Neuronal stem cell (in vitro differentiated cells): ENCODE results near the gene ATP8B1.
A peak's percentile ranks its signal among the peaks of the same experiment; 100 is the strongest.

ENCODE experiments used
- DNase-seq: peaks from one replicate; pipeline ENCODE4 v3.0.0-alpha.2; 2013; ENCODE audit warnings: low spot score
- H2AFZ ChIP-seq: one replicate; pipeline ENCODE4 v1.6.1; 2013; ENCODE audit warnings: mild to moderate bottlenecking, low read length, inconsistent platforms
- H2AK5ac ChIP-seq: 2 replicates; pipeline ENCODE4 v1.6.1; 2013; ENCODE audit warnings: low read depth, mild to moderate bottlenecking, inconsistent platforms, low read length, moderate library complexity, mixed read lengths
- H2BK120ac ChIP-seq: 2 replicates; pipeline ENCODE4 v1.6.1; 2013; ENCODE audit warnings: low read depth, mild to moderate bottlenecking, inconsistent platforms, low read length, moderate library complexity, mixed read lengths
- H2BK12ac ChIP-seq: one replicate; pipeline ENCODE4 v1.6.1; 2013; ENCODE audit warnings: low read length, inconsistent platforms
- H2BK15ac ChIP-seq: 2 replicates; pipeline ENCODE4 v1.6.1; 2013; ENCODE audit warnings: mild to moderate bottlenecking, low read length, inconsistent platforms, mixed read lengths
- H2BK5ac ChIP-seq: one replicate; pipeline ENCODE4 v1.6.1; 2013; ENCODE audit warnings: inconsistent platforms, mild to moderate bottlenecking, low read length, moderate library complexity
- H3K14ac ChIP-seq: one replicate; pipeline ENCODE4 v1.6.1; 2013; ENCODE audit warnings: low read length, inconsistent platforms
- H3K18ac ChIP-seq: 2 replicates; pipeline ENCODE4 v1.6.1; 2013; ENCODE audit warnings: low read length, inconsistent platforms
- H3K23ac ChIP-seq: 2 replicates; pipeline ENCODE4 v1.6.1; 2013; ENCODE audit warnings: low read depth, mild to moderate bottlenecking, mixed read lengths, low read length, inconsistent platforms; ENCODE audit not compliant: poor library complexity
- H3K27ac ChIP-seq: replicated peaks from 3 replicates; pipeline ENCODE4 v1.5.1; 2013; ENCODE audit warnings: low read length, inconsistent platforms
- H3K27me3 ChIP-seq, 3 experiments: 2 replicates each; pipeline ENCODE4 v1.6.1; 2013; ENCODE audit warnings: low read length in 3 of 3, mild to moderate bottlenecking in 2 of 3, inconsistent platforms in 1 of 3, low read depth in 1 of 3, mixed read lengths in 1 of 3, moderate library complexity in 1 of 3; ENCODE audit not compliant: control insufficient read depth in 3 of 3, insufficient read depth in 3 of 3
- H3K36me3 ChIP-seq, 2 donors: replicated peaks in 1 of 2; 2 replicates each; pipeline ENCODE4 v1.6.1; 2013; ENCODE audit warnings: low read length in 2 of 2; ENCODE audit not compliant: control insufficient read depth in 2 of 2, insufficient read depth in 2 of 2
- H3K4ac ChIP-seq: 2 replicates; pipeline ENCODE4 v1.6.1; 2013; ENCODE audit warnings: inconsistent platforms, mild to moderate bottlenecking, low read length, moderate library complexity
- H3K4me1 ChIP-seq, 2 donors: 1 replicate in 1 of 2; 2 replicates in 1 of 2; pipeline ENCODE4 v1.6.1; 2013; ENCODE audit warnings: low read length in 2 of 2, low read depth in 1 of 2; ENCODE audit not compliant: control insufficient read depth in 2 of 2, insufficient read depth in 1 of 2
- H3K4me2 ChIP-seq: one replicate; pipeline ENCODE4 v1.6.1; 2013; ENCODE audit warnings: mild to moderate bottlenecking, low read length, inconsistent platforms; ENCODE audit not compliant: insufficient read depth, poor library complexity, severe bottlenecking
- H3K4me3 ChIP-seq, 2 donors: 2 replicates each; pipeline ENCODE4 v1.5.1; 2013; ENCODE audit warnings: low read length in 2 of 2, mild to moderate bottlenecking in 2 of 2, inconsistent platforms in 1 of 2, moderate library complexity in 1 of 2
- H3K79me1 ChIP-seq: one replicate; pipeline ENCODE4 v1.6.1; 2013; ENCODE audit warnings: low read depth, mild to moderate bottlenecking, inconsistent platforms, low read length, moderate library complexity
- H3K9ac ChIP-seq: one replicate; pipeline ENCODE4 v1.6.1; 2013; ENCODE audit warnings: mild to moderate bottlenecking, low read depth, low read length, inconsistent platforms; ENCODE audit not compliant: poor library complexity
- H3K9me3 ChIP-seq, 2 donors: replicated peaks in 1 of 2; 2 replicates each; pipeline versions ENCODE3 to v1.6.1; 2013; ENCODE audit warnings: low read length in 2 of 2, mild to moderate bottlenecking in 2 of 2, inconsistent platforms in 1 of 2, low read depth in 1 of 2, mixed read lengths in 1 of 2, moderate library complexity in 1 of 2; ENCODE audit not compliant: control insufficient read depth in 2 of 2, insufficient read depth in 1 of 2
- H4K8ac ChIP-seq: one replicate; pipeline ENCODE4 v1.6.1; 2013; ENCODE audit warnings: low read depth, mild to moderate bottlenecking, inconsistent platforms, low read length, moderate library complexity
- H4K91ac ChIP-seq: one replicate; pipeline ENCODE4 v1.6.1; 2013; ENCODE audit warnings: low read length, low read depth, mild to moderate bottlenecking, inconsistent platforms; ENCODE audit not compliant: poor library complexity
- WGBS, 2 donors: extraction: QIAGEN DNeasy Blood & Tissue Kit; methylation state at CpG; one replicate each; pipeline ENCODE4 v1.1.7; 2013; ENCODE audit warnings: missing lambda C conversion rate in 2 of 2, mixed read lengths in 1 of 2; ENCODE audit not compliant: insufficient read length in 2 of 2, insufficient replicate concordance in 1 of 2; ENCODE audit errors: extremely low coverage in 2 of 2; 5-methylcytosine and 5-hydroxymethylcytosine counted together

ATP8B1 gene

DNA sequence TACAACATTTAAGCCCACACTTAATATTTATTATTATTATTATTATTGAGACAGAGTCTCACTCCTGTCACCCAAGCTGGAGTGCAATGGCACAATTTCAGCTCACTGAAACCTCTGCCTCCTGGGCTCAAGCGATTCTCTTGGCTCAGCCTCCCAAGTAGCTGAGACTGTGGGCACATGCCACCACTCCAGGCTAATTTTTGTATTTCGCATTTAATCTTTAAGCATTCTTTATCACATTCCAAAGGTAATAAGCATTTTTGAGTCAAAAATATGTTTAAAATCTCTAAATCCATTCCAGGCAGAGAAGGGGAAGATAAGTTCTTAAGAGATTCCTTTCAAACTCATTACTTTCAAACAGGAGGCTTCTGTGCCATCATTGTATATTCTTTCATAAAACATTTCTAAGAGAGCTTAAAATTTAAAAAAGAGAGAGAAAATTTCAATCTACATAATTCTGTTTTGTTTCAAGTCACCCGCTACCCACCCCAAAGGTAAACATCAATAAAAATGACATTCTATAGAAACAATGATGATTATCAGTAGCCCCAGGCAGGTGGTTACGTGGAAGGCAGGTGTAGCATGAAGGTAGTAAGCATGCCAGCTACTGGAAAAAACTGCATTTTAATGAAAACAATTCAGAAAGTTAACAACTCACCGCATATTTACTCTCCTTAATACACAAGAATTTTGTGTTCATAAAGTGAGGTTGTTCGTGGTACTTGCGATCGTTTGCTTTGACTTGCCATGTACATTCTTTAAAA is 97.1 kb downstream of the ATP8B1 start:
- WGBS, 2 donors: no CpG with 5 or more reads among the region's 8 CpGs
- no peak overlapping the region for H3K14ac ChIP-seq
- no peak overlapping the region for H2BK15ac ChIP-seq

GRCh38 chr18:57705011-57705410 is 98.1 kb downstream of the ATP8B1 start:
- H3K9me3 ChIP-seq: no peaks in the 10 kb centered on the region
- no peak overlapping the region for H3K18ac ChIP-seq
- H3K4me2 ChIP-seq: no peak overlapping the region
- no peak overlapping the region for H3K4ac ChIP-seq
- H2AK5ac ChIP-seq: no peak overlapping the region
- no peak overlapping the region for H3K27ac ChIP-seq
- H2AFZ ChIP-seq: no peak overlapping the region
- no peak overlapping the region for H3K4me3 ChIP-seq
- H3K14ac ChIP-seq: no peak overlapping the region
- no peaks in the 10 kb centered on the region for H3K79me1 ChIP-seq
- no peak for DNase-seq
- H4K91ac ChIP-seq: no peak overlapping the region
- no peak overlapping the region for H3K23ac ChIP-seq
- H3K9ac ChIP-seq: no peak overlapping the region
- no peak overlapping the region for H2BK5ac ChIP-seq
- no peaks in the 10 kb centered on the region for H3K27me3 ChIP-seq
- no peaks in the 10 kb centered on the region for H3K4me1 ChIP-seq
- no CpG with 5 or more reads among the region's 1 CpG for WGBS, 2 donors
- H2BK15ac ChIP-seq: no peak overlapping the region
- no peak overlapping the region for H4K8ac ChIP-seq
- no peak overlapping the region for H2BK120ac ChIP-seq
- H2BK12ac ChIP-seq: no peak overlapping the region
- H3K36me3 ChIP-seq: no peaks in the 10 kb centered on the region

More for the DNA sequence above, 97.1 kb downstream of the ATP8B1 start:
- Histone ChIP-seq H3K18ac (no peak overlapping the region), H3K36me3 (no peaks in the 10 kb centered on the region), H3K4ac (no peak overlapping the region), H4K91ac (no peak overlapping the region), H3K9ac (no peak overlapping the region), H2AK5ac (no peak overlapping the region), H3K9me3 (no peaks in the 10 kb centered on the region), H3K27ac (no peak overlapping the region), H4K8ac (no peak overlapping the region), H3K4me1 (peaks cover 0 to 2% of the 10 kb centered on the region in 2 donors), H3K23ac (no peak overlapping the region), H3K4me3 (no peak overlapping the region), H3K27me3 (no peaks in the 10 kb centered on the region), H2BK12ac (no peak overlapping the region), H3K4me2 (no peak overlapping the region), H3K79me1 (no peaks in the 10 kb centered on the region), H2AFZ (no peak overlapping the region), H2BK120ac (no peak overlapping the region), H2BK5ac (no peak overlapping the region)
- no peak for DNase-seq

- no peak overlapping the region for H3K9ac ChIP-seq
- H2BK120ac ChIP-seq: no peak overlapping the region
- H3K4ac ChIP-seq: no peak overlapping the region
- no peak overlapping the region for H2BK12ac ChIP-seq
- WGBS, 2 donors: no CpG with 5 or more reads among the region's 7 CpGs
- DNase-seq: no peak
- no peak overlapping the region for H2AK5ac ChIP-seq
- no peak overlapping the region for H2BK5ac ChIP-seq
- no peak overlapping the region for H3K23ac ChIP-seq
- no peaks in the 10 kb centered on the region for H3K27me3 ChIP-seq
- no peak overlapping the region for H3K4me2 ChIP-seq
- H3K27ac ChIP-seq: no peak overlapping the region
- no peaks in the 10 kb centered on the region for H3K79me1 ChIP-seq
- H4K91ac ChIP-seq: no peak overlapping the region
- H3K4me3 ChIP-seq: no peak overlapping the region
- no peak overlapping the region for H3K18ac ChIP-seq
- H3K36me3 ChIP-seq: no peaks in the 10 kb centered on the region
- H2AFZ ChIP-seq: no peak overlapping the region
- H4K8ac ChIP-seq: no peak overlapping the region
- H3K14ac ChIP-seq: no peak overlapping the region
- H3K9me3 ChIP-seq: no peaks in the 10 kb centered on the region
- H2BK15ac ChIP-seq: no peak overlapping the region
- peaks cover 0 to 4% of the 10 kb centered on the region in 2 donors for H3K4me1 ChIP-seq
These were observed 104.4 kb downstream of the ATP8B1 start for GRCh38 chr18:57698571-57699276.

GRCh38 chr18:57697426-57697825 is 105.7 kb downstream of the ATP8B1 start:
- Histone ChIP-seq H3K36me3 (no peaks in the 10 kb centered on the region), H3K9ac (no peak overlapping the region), H4K8ac (no peak overlapping the region), H2BK15ac (no peak overlapping the region), H3K27me3 (no peaks in the 10 kb centered on the region), H3K4me3 (no peak overlapping the region), H3K4me1 (peaks cover 0 to 5% of the 10 kb centered on the region in 2 donors), H3K4me2 (no peak overlapping the region), H3K79me1 (no peaks in the 10 kb centered on the region), H3K18ac (peak overlapping the region; percentile 7), H2BK12ac (no peak overlapping the region), H3K23ac (no peak overlapping the region), H3K14ac (no peak overlapping the region), H2BK5ac (no peak overlapping the region), H3K9me3 (no peaks in the 10 kb centered on the region), H2AK5ac (no peak overlapping the region), H2AFZ (no peak overlapping the region), H2BK120ac (no peak overlapping the region), H3K4ac (no peak overlapping the region), H4K91ac (no peak overlapping the region), H3K27ac (no peak overlapping the region)
- no peak for DNase-seq
- no CpG with 5 or more reads among the region's 8 CpGs for WGBS, 2 donors
